GM10266 (cell line): ENCODE results near the gene TMEM120B.
"Not testable (repeated sequence)": the region's sequence is repeated elsewhere in the genome, so short reads cannot be mapped to it uniquely, and the experiment has no call there.

Experiments
- DNase-seq: peaks from one replicate; pipeline ENCODE4 v3.0.0; 2012; ENCODE audit errors: extremely low spot score
- TF ChIP-seq, protein P1 (sequence below): IDR thresholded peaks from 2 replicates; pipeline ENCODE4 v1.5.1; 2012; ENCODE audit warnings: mild to moderate bottlenecking, low read depth; ENCODE audit not compliant: control insufficient read depth, insufficient read depth; ENCODE audit errors: missing control alignments

TMEM120B gene

DNA sequence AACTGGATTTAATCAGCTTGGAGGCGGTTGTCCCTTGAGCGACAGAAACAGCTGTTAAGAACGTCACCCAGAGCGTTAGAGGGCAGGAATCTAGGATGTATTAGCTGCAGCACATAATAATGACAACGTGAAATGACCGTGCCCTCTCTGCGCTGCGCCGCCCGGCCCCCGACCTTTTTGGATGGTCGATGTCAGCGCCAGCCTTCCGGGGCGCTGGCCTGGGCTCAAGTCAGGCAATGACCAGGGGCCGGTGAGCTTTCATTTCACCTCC is 427 bp upstream of the TMEM120B start:
- TF ChIP-seq, protein P1, sequence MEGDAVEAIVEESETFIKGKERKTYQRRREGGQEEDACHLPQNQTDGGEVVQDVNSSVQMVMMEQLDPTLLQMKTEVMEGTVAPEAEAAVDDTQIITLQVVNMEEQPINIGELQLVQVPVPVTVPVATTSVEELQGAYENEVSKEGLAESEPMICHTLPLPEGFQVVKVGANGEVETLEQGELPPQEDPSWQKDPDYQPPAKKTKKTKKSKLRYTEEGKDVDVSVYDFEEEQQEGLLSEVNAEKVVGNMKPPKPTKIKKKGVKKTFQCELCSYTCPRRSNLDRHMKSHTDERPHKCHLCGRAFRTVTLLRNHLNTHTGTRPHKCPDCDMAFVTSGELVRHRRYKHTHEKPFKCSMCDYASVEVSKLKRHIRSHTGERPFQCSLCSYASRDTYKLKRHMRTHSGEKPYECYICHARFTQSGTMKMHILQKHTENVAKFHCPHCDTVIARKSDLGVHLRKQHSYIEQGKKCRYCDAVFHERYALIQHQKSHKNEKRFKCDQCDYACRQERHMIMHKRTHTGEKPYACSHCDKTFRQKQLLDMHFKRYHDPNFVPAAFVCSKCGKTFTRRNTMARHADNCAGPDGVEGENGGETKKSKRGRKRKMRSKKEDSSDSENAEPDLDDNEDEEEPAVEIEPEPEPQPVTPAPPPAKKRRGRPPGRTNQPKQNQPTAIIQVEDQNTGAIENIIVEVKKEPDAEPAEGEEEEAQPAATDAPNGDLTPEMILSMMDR = no peak
- DNase-seq = peak; percentile 47

DNA sequence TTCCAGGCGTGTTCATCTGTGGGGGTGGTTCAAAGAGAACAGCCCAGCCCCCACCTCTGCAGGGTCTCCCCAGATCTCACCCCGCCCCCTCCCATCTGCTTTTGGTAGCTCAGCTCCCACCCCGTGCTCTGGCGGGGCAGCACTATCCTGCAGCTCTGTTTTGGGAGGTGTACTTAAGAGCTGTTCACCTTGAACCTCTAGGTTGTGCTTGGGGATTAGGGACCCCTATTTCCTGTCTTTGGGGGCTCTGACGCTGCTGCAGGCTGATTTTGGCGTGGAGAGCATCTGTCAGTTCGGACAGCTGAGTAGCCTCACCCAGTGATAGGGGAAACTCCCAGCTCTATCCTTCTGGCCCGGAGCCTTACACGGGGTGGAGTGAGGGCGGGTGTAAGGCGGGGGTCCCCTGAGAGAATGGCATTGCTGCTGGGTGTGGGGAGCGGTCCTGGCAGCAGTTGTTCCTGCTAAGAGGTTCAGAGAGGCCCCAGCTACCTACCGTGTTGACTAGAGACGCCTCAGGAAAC is 765 bp downstream of the TMEM120B start:
- DNase-seq = peak; percentile 14

DNA sequence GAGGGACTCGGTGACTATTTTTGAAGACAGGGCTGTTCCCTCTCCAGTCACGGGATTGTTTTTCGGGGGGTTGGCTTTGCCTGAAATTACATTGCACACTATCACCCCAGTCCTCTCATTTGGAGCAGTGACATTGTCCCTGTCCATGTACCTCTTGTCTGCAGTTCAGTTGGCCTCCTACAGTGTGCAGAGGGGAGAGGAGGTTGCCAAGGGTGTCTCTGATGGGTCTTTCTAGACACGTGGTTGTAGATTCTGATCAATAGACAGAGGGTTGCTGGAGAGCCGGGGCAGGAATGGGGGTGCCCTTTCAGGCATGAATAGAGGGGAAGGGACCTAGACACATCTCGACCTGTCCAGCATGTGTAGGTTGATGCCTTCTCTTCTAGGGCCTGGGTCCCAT is 1.2 kb downstream of the TMEM120B start:
- TF ChIP-seq, protein P1 = no peak
- DNase-seq = peak; percentile 25

More for the DNA sequence above, 765 bp downstream of the TMEM120B start:
- TF ChIP-seq, protein P1 = no peak

DNA sequence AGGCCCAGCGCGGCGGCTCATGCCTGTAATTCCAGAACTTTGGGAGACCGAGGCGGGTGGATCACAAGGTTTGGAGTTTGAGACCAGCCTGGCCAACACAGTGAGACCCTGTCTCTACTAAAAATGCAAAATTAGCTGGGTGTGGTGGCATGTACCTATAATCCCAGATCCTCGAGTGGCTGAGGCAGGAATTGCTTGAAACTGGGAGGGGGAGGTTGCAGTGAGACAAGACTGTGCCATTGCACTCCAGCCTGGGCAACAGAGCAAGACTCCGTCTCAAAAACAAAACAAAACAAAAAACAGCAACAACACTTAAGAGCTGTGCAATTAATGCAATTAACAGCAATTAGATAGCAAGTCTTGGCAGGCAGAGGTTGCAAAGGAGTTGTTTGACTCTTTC is 2.5 kb downstream of the TMEM120B start:
- not testable (repeated sequence) for DNase-seq

DNA sequence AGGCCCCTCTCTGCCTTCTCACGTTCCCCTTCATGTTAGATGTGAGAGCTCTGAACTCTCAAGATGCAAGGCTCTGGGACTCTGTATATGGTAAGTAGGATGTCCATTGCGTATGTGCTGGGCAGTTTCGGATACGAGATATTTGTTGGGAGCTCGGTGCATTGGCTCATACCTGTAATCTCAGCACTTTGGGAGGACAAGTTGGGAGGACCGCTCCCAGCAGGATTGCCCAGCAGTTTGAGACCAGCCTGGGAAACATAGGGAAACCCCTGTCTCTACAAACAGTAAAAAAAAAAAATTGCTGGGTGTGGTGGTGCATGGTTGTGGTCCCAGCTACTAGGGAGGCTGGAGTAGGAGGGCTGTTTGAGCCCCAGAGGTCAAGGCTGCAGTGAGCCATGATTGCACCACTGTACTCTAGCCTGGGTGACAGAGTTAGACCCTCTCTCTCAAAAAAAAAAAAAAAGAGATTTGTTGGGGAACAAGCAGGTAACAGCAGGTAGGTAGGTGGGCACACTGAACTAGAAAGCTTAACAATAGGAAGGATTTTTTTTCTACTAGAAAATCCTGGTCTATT is 3.4 kb downstream of the TMEM120B start:
- DNase-seq = no peak

DNA sequence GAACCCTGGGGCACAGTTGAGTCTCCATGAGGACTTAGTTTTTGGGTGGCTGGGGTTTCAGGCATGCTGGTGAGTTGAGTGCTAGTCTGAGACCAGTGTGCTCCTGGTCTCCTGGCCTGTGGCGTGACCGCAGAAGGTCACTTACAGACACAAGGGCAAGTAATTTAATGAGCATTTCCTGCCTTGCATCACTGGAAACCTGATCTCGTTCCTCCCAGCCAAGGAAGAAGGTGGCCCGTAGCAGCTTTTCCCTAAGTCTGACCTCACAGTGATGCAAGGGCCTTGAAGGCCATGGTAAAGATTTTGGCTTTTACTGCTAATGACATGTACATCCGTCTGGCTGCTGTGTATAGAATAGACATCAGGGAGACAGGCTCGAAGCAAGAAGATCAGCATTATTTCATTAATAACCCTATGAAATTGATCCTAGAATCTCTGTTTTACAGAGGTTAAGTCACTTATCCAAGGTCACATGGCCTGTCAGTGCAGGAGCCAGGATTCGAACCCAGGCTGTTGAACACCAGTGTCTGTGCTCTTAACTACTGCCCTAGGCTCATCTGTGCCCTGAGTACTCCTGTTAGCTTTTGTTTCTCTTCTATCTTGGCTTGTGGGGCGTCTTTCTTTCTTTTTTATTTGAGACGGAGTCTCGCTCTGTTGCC is 4.6 kb downstream of the TMEM120B start:
- TF ChIP-seq, protein P1 = no peak
- no peak for DNase-seq

More for the DNA sequence above, 3.4 kb downstream of the TMEM120B start:
- TF ChIP-seq, protein P1 = no peak

DNA sequence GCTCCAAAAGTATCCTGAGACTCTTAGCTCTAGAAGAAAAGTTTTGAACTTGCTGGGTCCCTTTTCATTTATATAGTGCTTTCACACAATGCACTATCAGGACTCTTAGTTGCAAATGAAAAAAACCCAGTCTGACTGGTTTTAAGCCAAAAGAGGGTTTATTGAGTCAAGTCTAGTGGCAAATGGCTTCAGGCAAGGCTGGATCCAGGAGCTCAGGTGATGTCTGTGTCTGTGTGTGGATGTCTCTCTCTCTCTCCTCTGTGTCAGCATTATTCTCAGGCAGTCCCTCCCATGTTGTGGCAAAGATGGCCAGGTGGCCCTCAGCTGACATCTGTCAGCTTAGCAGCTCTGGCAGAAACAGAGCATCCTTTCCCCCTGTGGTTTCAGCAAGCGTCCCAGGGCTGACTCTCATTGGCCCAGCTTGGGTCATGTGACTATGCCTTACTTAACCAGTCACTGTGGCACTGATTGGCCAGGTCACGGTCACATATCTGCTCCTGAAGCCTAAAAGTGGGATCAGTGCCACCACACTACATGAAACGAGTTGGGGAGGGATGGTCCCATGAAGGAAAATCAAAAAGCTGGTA is 6.2 kb downstream of the TMEM120B start:
- DNase-seq = no peak
- TF ChIP-seq, protein P1 = no peak

DNA sequence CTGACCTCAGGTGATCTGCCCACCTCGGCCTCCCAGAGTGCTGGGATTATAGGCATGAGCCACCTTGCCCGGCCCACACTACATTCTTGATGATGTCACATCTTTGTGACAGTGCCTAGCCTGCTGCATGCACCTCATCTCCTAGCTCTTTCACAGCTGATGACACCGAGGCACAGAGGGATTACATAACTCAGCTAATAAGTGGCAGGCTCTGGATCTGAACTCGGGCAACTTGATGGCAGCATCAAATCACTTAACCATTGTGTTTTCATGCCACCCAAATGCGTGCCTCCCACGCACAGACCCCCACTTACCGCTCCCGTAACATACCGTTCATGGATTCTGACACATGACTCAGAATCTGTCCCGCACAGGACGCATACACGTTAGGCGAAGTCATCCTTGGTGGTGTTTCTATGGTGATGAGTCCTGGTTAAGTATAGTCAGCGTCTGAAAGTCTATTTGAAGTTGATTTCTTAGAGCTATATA is 7.4 kb downstream of the TMEM120B start:
- DNase-seq = no peak
- TF ChIP-seq, protein P1 = no peak
